AG04449 (cell line): ENCODE data around the gene KCND2.

Source experiments
- CTCF ChIA-PET: fragments of 350-600 bp; formaldehyde crosslinking; extraction: SDS; loops from one replicate; lab custom pipeline; 2021; ENCODE audit warnings: antibody characterized with exemption; lab: Yijun Ruan, JAX
- POLR2A ChIA-PET: fragments of 400-600, 350-600 bp; formaldehyde crosslinking; extraction: SDS; loops from one replicate; lab custom pipeline; 2020; ENCODE audit warnings: antibody characterized with exemption, inconsistent platforms; lab: Yijun Ruan, JAX
- DNase-seq: peaks from one replicate; pipeline ENCODE4 v3.0.0-alpha.2; 2010; ENCODE audit warnings: low read depth, low spot score
- H3K4me3 ChIP-seq: 2 replicates; pipeline ENCODE4 v1.5.1; 2011; ENCODE audit warnings: low read depth, mild to moderate bottlenecking, control low read depth, low read length
- TF ChIP-seq, protein P1 (sequence below): IDR thresholded peaks from one replicate; pipeline ENCODE4 v1.5.1; 2011; ENCODE audit warnings: mild to moderate bottlenecking, moderate library complexity, low read length, control low read depth, inconsistent platforms; ENCODE audit not compliant: insufficient read depth; ENCODE audit errors: missing control alignments

Gene KCND2

DNA sequence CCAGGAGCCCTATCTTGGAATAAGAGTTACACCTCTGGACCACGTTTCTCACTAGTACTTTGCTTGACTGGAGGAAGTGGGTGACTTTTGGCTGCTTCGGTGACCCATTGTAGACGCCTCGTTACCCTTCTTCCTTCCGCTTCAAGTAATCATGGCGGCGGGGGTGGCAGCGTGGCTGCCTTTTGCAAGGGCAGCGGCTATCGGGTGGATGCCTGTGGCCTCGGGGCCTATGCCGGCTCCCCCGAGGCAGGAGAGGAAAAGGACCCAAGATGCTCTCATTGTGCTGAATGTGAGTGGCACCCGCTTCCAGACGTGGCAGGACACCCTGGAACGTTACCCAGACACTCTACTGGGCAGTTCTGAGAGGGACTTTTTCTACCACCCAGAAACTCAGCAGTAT is 1.5 kb downstream of the KCND2 start:
- no peak for DNase-seq
- TF ChIP-seq, protein P1, sequence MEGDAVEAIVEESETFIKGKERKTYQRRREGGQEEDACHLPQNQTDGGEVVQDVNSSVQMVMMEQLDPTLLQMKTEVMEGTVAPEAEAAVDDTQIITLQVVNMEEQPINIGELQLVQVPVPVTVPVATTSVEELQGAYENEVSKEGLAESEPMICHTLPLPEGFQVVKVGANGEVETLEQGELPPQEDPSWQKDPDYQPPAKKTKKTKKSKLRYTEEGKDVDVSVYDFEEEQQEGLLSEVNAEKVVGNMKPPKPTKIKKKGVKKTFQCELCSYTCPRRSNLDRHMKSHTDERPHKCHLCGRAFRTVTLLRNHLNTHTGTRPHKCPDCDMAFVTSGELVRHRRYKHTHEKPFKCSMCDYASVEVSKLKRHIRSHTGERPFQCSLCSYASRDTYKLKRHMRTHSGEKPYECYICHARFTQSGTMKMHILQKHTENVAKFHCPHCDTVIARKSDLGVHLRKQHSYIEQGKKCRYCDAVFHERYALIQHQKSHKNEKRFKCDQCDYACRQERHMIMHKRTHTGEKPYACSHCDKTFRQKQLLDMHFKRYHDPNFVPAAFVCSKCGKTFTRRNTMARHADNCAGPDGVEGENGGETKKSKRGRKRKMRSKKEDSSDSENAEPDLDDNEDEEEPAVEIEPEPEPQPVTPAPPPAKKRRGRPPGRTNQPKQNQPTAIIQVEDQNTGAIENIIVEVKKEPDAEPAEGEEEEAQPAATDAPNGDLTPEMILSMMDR, result no peak
- no peak overlapping the region for H3K4me3 ChIP-seq
- ChIA-PET POLR2A (no interaction called here), CTCF (interaction anchor here (2.2 kb wide), 1 partner anchor 339 kb away, joined by 9 read pairs; no protein-coding TSS in a partner anchor)

DNA sequence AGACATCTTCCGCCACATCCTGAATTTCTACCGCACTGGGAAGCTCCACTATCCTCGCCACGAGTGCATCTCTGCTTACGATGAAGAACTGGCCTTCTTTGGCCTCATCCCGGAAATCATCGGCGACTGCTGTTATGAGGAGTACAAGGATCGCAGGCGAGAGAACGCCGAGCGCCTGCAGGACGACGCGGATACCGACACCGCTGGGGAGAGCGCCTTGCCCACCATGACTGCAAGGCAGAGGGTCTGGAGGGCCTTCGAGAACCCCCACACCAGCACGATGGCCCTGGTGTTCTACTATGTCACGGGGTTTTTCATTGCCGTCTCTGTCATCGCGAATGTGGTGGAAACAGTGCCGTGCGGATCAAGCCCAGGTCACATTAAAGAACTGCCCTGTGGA is 1.9 kb downstream of the KCND2 start:
- TF ChIP-seq, protein P1, result no peak
- POLR2A ChIA-PET, result no interaction called here
- CTCF ChIA-PET, result no interaction called here
- DNase-seq, result no peak
- H3K4me3 ChIP-seq, result no peak overlapping the region

DNA sequence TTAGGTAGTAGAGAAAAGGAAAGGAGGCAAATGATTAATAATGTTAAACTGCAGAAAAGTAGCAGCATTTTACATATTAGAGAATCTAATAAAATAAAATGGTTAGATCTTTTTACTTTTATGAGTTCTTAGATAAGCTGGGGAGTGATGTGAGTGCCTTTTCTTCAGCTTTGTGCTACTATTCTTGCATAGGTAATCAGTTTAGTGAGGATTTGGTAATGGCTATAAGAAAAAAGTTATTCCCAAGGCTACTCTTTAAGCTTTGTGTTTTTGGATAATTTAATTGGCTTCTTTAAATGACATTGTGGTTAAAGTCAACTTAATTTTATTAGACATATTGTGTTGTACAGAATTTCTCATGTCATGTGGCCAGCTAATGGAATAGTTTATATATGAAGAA is 3.7 kb downstream of the KCND2 start:
- ChIA-PET CTCF (no interaction called here), POLR2A (no interaction called here)
- H3K4me3 ChIP-seq, result no peak overlapping the region
- TF ChIP-seq, protein P1, result no peak
- no peak for DNase-seq

DNA sequence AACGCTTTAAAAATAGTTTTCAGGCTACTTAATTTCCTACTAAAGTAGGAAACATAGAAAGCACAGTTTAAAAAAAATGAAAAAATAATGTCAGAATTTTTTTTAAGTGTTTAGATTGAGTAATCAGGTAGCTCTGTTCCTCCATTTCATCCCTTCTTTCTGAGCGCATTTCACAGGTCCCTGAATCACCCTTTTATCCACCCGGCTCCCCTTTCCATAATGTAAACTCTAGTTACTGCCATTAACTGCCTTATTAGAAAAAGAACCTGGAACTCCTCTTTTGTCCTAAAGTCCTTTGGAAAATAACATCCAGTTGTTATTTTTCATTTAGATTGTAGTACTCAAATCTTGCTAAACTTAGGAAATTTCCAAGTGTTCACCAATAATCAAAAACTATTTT is 5.8 kb downstream of the KCND2 start:
- TF ChIP-seq, protein P1, result no peak
- CTCF ChIA-PET, result no interaction called here
- POLR2A ChIA-PET, result no interaction called here
- H3K4me3 ChIP-seq, result no peak overlapping the region
- DNase-seq, result no peak

DNA sequence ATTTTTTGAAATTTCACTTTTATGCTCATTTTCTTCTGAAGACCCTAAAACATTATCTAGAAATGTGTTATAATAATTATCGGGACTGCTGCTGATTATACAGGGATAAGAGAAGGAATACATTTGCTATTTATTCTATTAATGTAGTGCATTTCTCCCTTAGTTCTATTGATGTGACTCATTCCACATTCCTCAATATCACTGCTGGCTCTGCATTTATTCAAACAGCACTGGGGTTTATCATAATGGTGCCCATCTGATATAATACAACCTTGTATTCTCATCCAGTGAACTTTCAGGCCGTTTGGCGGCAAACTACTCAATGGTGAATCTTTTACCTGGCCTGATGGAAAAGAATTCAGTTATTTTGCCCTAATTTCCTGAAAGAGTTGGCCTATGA is 7.8 kb downstream of the KCND2 start:
- ChIA-PET POLR2A (no interaction called here), CTCF (no interaction called here)
- H3K4me3 ChIP-seq, result no peak overlapping the region
- TF ChIP-seq, protein P1, result no peak
- no peak for DNase-seq

DNA sequence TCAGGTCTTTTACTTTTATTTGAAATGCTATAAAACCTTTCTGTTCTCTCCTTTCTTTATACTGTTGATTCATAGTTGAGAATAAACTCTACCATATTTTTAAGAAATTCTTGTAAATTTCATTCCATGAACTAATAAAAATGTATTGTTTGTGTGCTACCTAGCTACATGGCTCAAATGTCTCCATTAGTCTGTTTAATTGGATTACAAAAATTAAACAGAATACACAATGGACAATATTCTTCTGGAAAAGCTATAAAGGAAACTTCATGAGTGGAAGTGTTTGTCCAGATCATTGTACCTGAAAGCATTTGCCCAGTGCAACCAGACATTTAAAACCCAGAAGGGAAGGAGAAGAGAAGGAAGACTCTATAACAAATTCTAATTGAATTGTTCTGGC is 20.1 kb downstream of the KCND2 start:
- TF ChIP-seq, protein P1, result no peak
- H3K4me3 ChIP-seq, result no peak overlapping the region
- ChIA-PET POLR2A (no interaction called here), CTCF (no interaction called here)
- DNase-seq, result no peak
